GM19467 (cell line): ENCODE data around the gene CDKL5.
"Not testable (repeated sequence)": the region's sequence is repeated elsewhere in the genome, so short reads cannot be mapped to it uniquely, and the experiment has no call there.

Source experiments
- ATAC-seq: cut with Tn5 transposase; IDR thresholded peaks from one replicate; pipeline ENCODE4 v1.9.1; 2021; ENCODE audit warnings: mild to moderate bottlenecking, moderate library complexity; ENCODE audit not compliant: unreplicated experiment

The CDKL5 gene

DNA sequence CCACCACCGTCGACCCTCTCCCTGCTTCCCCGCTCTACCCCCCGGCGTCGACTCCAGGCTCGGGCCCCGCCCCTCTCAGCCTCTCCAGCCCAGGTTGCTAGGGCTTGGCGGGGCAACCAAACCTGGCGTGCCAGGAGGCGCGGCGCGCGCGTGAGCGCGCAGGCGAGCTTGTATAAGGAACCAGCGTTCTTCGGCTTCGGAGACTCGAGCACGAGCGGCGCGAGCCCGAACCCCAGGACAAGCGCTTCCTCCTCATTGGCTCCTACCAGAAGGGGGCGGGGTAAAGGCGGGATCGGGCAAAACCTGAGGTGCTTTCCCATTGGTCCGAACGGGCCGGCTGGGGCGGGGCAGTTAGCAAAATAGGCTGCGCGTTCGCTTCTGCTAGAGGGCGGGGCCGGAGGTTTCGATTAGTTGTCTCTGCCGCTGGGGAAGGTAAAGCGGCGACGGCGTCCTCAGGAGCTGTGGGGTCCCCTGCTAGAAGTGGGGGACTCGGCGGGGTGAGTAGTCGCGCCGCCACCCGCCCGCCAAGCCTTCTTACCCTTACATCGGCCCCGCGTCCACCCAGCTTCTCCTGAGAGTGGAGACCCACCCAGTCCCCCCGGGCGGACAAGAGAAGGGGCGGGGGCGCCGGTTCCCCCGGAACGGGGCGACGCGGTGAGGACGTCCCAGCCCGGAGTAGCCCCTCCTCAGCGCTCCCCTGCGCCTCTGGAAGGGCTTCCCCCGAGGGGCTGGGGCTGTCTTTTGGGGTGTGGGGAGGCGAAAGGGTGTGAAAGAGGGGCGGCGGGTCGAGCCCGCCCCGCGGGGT lies at the start of gene CDKL5:
Gene CDKL5, plus strand, starts transcription at position 410 of the 805 bp plus-strand sequence. CDS start 81,489 bp downstream, outside the sequence.
- peak; percentile 91 for ATAC-seq

DNA sequence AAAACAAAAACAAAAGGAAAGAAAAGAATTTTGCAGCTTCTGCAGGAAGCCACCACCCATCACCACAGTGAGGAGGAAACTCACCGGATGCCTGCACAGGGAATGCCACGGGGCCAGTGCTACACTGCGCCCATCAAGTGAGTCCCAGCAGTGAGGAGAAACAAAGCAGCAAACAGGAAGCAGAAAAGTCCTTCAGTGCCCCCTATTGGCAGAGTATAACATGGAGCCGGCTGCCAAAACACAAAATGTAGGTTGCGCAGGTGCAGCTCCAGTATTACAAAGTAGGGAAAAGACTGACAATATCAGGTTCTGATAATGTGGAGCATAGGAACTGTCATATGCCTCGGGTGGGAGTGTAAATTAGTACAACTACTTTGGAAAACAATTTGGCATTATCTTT lies 47.6 kb upstream of the CDKL5 start:
- ATAC-seq, result no peak

DNA sequence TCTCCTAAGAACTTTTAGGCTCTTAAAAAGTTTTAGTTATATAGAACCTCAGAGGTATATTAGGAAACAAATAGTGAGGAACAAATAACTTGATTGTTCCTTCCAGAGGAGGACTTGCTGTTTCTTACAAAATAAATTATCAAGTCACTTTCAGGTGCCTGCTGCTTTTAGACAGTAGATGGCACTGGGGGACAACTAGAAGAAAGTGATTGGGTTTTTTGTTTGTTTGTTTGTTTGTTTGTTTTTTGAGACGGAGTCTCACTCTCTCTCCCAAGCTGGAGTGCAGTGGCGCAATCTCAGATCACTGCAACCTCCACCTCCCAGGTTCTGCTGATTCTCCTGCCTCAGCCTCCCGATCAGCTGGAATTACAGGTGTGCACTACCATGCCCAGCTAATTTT lies 35.4 kb upstream of the CDKL5 start:
- no peak for ATAC-seq

DNA sequence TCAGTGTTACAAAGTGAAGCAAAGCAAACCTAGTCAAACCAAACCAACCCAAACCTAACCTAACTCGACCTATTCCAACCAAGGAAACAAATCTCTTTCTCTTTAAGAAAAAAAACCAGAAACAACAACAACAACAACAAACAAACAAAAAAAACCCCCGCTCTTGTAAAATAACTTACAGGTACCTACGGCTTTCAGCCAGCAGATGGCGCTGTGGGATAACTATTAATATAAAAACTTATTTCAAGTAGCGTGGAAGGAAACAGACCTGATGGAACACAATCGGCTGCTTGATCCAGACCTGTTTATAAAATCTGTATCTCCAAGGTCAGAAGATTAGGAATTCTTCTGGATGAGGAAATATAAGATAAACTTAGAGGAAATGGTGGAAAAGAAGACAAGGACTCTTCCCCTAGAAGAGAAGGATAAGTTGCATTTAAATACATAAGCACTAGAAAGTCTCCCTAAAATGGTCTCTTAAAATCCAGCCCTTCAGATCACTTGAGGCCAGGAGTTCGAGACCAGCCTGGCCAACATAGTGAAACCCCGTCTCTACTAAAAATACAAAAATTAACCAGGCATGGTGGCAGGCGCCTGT lies 34.4 kb upstream of the CDKL5 start:
- ATAC-seq, result no peak

DNA sequence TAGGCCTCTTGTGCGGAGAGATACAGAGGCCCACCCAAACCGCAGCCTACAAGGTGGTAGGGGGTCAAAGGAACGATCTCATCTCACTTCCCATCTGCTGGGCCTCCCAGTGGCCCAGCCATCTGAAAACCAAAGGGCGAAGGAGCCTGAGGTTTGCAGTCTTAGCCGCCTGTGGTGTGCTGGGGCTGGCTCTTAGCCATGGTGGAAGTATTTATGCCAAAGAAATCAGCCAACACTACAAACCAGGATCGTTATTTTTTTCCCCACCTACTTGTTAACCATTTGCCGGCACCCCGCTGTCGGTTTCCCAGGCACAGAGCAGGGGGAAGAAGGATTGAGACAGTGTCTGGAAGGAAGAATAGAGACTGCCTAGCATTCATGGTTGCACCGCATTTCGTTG lies 30.9 kb upstream of the CDKL5 start:
- no peak for ATAC-seq

DNA sequence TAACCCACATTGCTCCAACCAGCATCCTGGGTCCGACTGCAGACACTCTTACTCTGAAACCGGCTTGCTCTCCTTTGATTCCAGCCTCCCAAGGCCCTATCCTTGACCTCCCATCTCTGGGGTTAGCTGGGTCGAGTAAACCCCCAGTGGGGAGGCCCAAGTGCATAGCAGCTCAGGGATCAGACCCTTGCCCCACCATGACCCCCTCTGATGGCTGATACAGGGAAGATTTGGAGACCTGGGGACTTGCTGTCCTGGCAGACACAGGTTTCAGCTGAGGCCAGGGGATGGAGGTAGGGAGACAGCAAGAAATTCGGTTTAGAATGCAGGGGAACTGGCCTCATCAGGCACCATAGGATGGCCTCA lies 23.6 kb upstream of the CDKL5 start:
- ATAC-seq, result no peak

DNA sequence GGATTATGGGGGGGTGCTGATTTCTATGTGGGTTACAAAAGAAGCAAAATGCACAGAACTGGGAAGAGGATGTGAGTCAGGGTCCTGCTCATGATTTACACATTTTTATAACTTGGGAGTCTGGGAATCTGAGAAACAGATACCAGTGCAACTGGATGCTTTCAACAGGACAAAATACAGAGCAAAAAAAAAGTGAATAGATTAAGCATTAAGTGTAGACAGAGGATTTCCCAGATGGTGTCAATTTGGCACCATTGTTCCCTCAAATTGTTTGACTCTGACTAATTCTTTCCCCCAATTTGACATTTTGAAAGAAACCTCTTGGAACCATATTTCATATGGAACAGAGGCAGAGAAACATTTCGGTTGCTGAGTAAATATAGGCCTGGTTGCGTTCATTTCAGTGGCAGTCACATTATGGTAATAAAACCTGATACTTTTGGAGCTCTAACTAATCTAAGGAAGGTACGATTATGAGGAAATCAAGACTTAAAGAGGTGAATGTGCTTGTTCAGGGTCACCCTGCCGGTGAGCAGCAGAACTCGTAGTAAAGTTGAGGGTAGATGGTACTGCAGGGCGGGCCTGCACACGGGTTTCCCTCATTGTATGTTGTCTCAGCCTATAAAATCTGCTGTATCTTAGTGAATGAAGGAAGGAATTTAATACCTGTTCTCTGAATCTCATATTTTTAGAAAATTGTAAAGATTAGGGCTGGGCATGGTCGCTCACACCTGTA lies 18.7 kb upstream of the CDKL5 start:
- no peak for ATAC-seq

DNA sequence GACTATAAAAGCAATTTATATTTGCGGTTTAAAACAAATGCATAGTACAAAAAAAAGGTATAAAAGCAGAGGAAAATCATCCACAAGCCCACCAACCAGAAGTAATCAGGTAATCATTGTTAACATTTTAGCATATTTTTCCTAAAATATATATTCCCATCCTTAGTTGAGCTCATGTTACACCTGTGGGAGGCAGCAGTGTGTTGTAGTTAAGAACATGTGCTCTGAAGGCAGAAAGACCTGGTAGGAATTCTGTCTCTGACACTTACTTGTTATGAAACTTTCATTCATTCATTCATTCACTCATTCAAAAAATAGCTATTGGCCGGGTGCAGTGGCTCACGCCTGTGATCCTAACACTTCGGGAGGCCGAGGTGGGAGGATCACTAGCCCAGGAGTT lies 15.4 kb upstream of the CDKL5 start:
- no peak for ATAC-seq

DNA sequence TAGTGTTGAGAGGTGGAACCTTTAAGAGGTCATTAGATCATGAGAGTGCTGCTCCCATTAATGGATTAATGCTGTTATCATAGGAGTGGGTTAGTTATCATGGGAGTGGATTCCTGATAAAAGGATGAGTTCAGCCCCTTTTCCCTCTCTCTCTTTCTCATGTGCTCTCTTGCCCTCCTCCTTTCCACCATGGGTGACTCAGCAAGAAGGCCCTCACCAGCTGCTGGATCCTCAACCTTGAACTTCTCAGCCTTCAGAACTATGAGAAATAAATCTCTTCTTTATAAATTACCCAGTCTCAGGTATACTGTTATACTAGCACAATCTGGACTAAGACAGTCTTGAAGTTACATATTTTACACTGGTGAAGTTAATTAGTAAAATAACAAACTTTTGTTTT lies 10.0 kb upstream of the CDKL5 start:
- ATAC-seq, result no peak

DNA sequence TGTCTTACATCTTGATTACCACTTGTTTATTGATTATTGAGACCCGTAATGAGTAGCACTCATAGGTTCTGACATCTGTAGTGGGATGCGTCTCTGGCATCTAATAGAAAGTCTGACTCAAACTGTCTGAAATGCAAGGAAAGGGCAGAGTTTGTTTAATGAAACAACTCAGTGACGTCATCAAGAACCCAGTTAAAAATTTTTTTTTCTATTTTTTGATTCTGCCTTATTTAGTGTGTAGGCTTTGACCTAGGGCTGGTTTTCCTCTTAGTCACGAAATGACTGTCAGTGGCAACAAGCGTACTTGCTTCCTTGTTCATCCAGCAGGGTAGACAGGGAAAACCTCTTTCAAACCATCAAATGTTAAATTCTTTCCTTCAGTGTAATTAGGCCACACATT lies 3.1 kb upstream of the CDKL5 start:
- ATAC-seq, result no peak

DNA sequence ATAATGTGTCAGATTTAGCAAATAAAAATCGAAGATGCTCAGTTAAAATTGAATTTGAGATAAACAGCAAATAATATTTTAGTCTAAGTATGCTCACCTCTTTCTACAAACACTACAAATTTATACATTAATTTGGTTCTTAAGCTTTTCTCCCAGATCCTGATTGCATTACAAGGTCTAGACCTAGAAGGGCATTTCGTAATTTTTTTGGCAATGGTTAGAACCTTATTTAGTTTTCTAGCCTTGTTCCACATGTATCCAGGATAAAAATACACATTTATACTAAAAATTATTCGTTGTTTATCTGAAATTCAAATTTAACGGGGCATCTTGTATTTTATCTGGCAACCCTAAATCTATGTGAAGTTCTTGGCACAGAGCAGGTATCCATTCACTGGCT lies 2.5 kb upstream of the CDKL5 start:
- ATAC-seq, result no peak

DNA sequence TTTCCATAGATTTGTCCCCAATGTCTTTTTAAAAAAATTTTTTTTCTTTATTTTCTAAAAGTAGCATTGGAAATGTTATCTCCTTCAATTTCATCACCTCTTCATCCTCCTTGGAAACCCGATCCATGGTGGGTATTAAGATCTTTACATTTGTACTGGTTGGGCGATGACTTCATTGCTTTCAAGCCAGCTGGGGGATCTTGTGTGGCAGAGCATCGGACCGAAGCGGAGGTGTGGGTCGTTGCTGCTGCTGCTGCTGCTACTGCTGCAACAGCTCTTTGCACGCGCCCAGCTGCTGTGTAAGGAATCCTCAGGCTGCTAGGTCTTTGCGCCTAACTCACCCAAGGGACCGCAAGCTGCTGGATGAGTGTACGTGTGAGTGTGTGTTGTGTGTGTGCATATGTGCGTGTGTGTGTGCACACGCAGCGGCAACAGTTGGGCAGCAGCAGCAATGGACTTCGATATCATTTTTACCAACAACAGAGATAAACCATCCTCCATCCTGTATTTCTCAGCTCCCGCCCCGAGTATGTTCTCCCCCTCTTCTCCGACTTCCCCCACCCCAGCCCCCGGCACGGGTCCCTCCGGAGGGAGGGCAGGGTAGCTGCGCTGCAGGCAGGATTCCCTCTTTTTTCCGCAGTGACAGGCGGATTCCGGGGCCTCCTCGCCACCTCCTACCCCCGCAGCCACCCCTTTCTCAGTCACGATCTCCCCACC lies 768 bp upstream of the CDKL5 start:
- no peak for ATAC-seq

DNA sequence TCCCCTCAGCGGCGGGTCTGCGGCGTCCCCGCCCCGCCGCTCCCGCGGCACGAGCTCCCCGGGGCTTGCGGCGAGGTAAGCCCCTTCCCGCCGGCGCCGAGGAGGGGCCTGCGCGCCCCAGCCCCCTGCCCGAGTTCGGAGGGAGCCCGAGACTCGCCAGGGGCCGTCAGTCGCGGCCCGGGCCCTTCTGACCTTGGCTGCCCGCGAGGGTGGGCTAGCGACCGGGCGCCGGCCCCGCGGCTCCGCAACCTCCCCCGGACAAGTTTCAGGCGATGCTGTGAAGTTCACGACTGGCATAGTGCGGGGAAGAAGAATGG lies 554 bp downstream of the CDKL5 start:
- no peak for ATAC-seq

DNA sequence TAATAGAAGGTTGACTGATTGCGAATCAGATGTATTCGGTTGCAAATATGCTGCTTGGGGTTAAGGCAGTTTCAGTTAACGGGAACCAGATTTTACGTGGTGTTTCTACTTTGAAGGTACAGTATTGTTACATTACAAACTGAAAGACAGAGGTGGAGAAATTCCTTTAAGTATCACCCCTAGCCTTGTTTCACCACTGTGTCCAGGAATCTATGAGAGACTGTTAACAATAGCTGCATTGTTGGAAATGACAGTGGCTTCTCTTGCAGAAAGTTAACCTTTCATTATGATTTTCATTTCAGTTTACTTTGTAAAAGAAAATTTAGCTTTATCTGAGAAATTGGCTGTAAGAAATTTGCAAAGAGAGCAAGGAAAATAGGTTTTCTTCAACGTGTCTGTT lies 2.6 kb downstream of the CDKL5 start:
- ATAC-seq, result no peak

DNA sequence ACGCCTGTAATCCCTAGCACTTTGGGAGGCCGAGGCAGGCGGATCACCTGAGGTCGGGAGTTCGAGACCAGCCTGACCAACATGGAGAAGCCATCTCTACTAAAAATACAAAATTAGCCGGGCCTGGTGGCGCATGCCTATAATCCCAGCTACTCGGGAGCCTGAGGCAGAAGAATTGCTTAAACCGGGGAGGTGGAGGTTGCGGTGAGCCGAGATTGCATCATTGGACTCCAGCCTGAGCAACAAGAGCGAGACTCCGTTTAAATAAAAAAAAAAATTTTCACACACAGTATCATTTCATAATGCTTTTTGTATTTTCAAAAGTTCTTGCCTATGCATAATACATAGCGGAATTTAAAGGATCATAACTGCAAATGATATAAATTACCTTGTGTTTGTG lies 7.9 kb downstream of the CDKL5 start:
- ATAC-seq, result not testable (repeated sequence)

DNA sequence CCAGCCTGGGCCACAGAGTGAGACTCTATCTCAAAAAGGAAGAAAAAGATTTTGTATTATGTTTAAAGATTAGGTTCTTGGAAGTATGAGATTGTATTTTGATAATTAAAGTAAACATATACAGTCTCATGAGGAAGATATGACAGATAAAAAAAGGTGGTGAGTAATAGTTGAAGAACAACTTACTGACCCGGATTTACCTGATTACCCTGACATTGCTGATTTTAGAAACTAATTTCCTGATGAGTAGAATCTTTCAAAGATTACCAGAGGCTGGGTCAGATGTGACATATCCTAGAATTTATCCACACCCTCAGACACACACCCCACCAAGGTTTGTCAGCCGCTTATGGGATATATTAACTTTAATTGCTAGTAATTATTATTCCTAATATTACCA lies 9.5 kb downstream of the CDKL5 start:
- ATAC-seq, result no peak

DNA sequence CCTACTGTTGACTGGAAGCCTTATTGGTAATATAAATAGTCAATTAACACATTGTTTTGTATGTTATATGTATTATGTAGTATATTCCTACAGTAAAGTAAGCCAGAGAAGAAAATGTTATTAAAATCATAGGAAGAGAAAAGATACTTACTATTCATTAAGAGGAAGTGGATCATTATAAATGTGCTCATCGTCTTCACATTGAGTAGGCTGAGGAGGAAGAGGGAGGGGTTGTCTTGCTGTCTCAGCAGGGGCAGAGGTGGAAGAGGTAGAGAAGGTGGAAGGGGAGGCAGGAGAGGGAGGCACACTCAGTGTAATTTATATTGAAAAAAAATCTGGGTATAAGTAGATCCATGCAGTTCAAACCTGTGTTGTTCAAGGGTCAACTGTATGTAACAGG lies 10.6 kb downstream of the CDKL5 start:
- no peak for ATAC-seq

DNA sequence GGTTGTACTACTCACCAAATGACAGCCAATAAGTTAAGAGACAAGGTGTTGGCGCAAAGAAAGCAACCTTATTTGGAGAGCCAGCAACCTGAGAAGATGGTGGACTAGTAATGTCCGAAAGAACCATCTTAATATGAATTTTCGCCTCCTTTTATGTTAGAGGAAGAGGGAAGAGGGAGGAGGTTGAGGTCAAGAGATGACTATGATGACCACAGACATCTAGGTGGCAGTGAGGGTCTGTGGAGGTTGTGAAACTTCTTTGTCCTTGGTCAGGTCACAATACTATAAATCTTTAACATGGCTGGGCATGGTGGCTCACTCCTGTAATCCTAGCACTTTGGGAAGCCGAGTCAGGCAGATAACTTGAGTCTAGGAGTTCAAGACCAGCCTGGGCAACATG lies 15.4 kb downstream of the CDKL5 start:
- no peak for ATAC-seq

DNA sequence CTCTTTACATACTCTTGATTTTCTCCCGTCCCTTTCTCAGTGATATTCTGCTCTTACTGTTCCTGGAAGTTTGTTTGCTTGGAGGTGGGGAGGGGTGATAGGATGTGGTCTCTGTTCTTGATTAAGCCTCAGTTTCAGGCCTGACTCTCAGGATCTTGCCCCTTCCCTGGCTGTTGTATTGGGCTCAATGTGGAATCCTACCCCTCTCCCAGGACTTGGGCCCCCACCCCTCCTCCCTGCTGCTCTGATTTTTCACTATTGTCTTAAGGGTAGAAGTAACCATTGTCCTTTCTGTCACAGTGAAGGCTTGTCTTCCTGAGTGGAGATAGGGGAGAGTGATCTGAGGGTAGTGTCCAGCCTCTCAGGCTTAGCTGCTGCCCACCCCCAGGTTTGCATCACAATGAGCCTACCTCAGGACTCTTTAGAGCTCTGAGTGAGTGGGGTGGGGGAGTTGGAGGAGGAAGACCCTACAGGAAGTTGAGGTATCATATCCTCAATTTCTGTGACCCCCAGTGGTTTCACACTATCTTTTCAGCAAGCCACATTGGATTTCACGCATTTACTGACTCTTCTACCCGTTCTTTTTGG lies 16.5 kb downstream of the CDKL5 start:
- no peak for ATAC-seq

DNA sequence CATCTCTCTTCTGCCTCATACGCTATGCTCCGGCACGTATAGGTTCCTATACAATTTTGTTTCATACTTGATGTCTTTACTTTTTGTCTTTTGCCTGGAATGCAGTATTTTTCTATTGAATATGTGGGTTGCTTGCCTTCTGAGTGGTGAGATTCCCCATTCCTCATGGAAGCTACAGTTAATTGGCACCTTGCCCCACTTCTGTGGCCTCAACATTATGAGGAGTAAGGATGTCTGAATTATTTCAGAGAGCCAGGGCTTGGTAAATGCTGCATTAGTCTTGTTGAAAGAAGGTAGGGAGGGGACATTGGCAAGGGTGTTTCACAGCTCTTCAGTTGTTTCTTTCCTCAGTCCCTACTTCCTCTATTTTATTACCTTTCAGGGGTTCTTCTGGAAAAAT lies 23.0 kb downstream of the CDKL5 start:
- no peak for ATAC-seq

DNA sequence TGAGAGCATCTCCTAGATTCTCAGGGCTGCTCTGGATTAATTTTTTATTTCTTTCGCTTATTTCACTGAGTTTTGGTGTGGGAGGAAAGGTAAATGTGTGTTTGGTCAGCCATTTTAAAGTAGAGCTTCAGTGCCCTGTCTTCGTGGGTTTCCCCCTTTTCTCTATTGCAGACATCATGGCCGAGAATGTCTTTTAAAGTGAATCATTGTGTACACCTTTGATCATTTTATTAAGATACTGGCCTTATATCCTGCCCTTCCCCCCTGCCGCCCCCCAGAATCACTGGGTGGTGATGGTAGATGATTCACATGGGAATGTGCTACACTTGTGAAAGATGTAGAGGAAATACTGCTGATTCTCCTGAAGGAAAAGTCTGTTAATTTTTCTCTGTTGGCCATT lies 23.8 kb downstream of the CDKL5 start:
- ATAC-seq, result no peak
